ENCODE measurements around the gene ABO. TPM values are rescaled to one million over a fixed set of nuclear protein-coding genes. Genes with fewer than 3 reads are reported as not detected.
"Not testable (repeated sequence)": the region's sequence is repeated elsewhere in the genome, so short reads cannot be mapped to it uniquely, and the experiment has no call there.

The ABO gene
- total and polyA plus RNA-seq, 9 donors: 16.0 to 27.7 (median 21.1) TPM

GRCh38 chr9:133227242-133227860, 47.6 kb downstream of the ABO start:
- Histone ChIP-seq H3K27me3 (no peaks in the 10 kb centered on the region), H3K27ac (no peak overlapping the region), H3K4me3 (no peak overlapping the region), H3K9me3 (no peaks in the 10 kb centered on the region), H3K4me1 (ENCODE audit: insufficient read depth) (no peaks in the 10 kb centered on the region), H3K36me3 (no peaks in the 10 kb centered on the region)
- DNase-seq: no peak
- TF ChIP-seq POLR2A (IDR thresholded peaks at IDR 0.05) (no peak), CTCF (IDR thresholded peaks at IDR 0.05) (no peak), EP300 (IDR thresholded peaks at IDR 0.05) (no peak)
- intact Hi-C loops (cut with DNase I): no loop called here
- WGBS, 3 donors: 79 to 87% (median 85%) methylated on average over 11 of the region's 11 CpGs

- H3K9me3 ChIP-seq: no peaks in the 10 kb centered on the region
- H3K27ac ChIP-seq: no peak overlapping the region
- peak in 1 of 5 donors; percentile 25 for DNase-seq
- TF ChIP-seq CTCF (IDR thresholded peaks at IDR 0.05) (no peak), EP300 (IDR thresholded peaks at IDR 0.05) (no peak), POLR2A (IDR thresholded peaks at IDR 0.05) (no peak)
- no peaks in the 10 kb centered on the region for H3K27me3 ChIP-seq
- intact Hi-C loops (cut with DNase I): no loop called here
- no peak overlapping the region for H3K4me3 ChIP-seq
- H3K4me1 ChIP-seq (ENCODE audit: insufficient read depth): no peaks in the 10 kb centered on the region
- 55 to 65% (median 61%) methylated on average over 23 to 25 of the region's 25 CpGs for WGBS, 3 donors
- H3K36me3 ChIP-seq: no peaks in the 10 kb centered on the region
Measured at GRCh38 chr9:133226219-133227171, 48.5 kb downstream of the ABO start.

- Histone ChIP-seq H3K27ac (no peak overlapping the region), H3K36me3 (no peaks in the 10 kb centered on the region), H3K27me3 (no peaks in the 10 kb centered on the region), H3K4me1 (ENCODE audit: insufficient read depth) (no peaks in the 10 kb centered on the region), H3K9me3 (no peaks in the 10 kb centered on the region), H3K4me3 (no peak overlapping the region)
- intact Hi-C loops (cut with DNase I): no loop called here
- DNase-seq: peak in 1 of 5 donors; percentile 26
- TF ChIP-seq POLR2A (IDR thresholded peaks at IDR 0.05) (no peak), EP300 (IDR thresholded peaks at IDR 0.05) (no peak), CTCF (IDR thresholded peaks at IDR 0.05) (no peak)
- WGBS, 3 donors: 77 to 85% (median 80%) methylated on average over 37 to 38 of the region's 38 CpGs
Measured at GRCh38 chr9:133225171-133226011, 49.6 kb downstream of the ABO start.

- Histone ChIP-seq H3K27me3 (no peaks in the 10 kb centered on the region), H3K36me3 (no peaks in the 10 kb centered on the region), H3K27ac (no peak overlapping the region), H3K4me1 (ENCODE audit: insufficient read depth) (no peaks in the 10 kb centered on the region), H3K4me3 (no peak overlapping the region), H3K9me3 (no peaks in the 10 kb centered on the region)
- 93 to 96% (median 94%) methylated on average over 12 of the region's 12 CpGs for WGBS, 3 donors
- intact Hi-C loops (cut with DNase I): no loop called here
- no peak for DNase-seq
- no peak for TF ChIP-seq CTCF (IDR thresholded peaks at IDR 0.05)
- no peak for TF ChIP-seq POLR2A (IDR thresholded peaks at IDR 0.05)
- TF ChIP-seq EP300 (IDR thresholded peaks at IDR 0.05): no peak
Measured at GRCh38 chr9:133224762-133225161, 50.2 kb downstream of the ABO start.

- H3K27me3 ChIP-seq: not testable (repeated sequence)
Measured at GRCh38 chr9:133223159-133223756, 51.7 kb downstream of the ABO start.

GRCh38 chr9:133221994-133222393, 53.0 kb downstream of the ABO start:
- H3K9me3 ChIP-seq; H3K36me3 ChIP-seq; DNase-seq; H3K27me3 ChIP-seq; H3K4me1 ChIP-seq (ENCODE audit: insufficient read depth); H3K4me3 ChIP-seq; H3K27ac ChIP-seq; intact Hi-C loops (cut with DNase I): not testable (repeated sequence)
- 81 to 86% (median 84%) methylated on average over 11 to 12 of the region's 12 CpGs for WGBS, 3 donors

More at GRCh38 chr9:133223159-133223756, 51.7 kb downstream of the ABO start:
- DNase-seq: peak in 1 of 5 donors; percentile 30
- H3K9me3 ChIP-seq; H3K4me3 ChIP-seq; H3K27ac ChIP-seq; intact Hi-C loops (cut with DNase I); H3K4me1 ChIP-seq (ENCODE audit: insufficient read depth); H3K36me3 ChIP-seq: not testable (repeated sequence)
- 52 to 60% (median 55%) methylated on average over 13 of the region's 13 CpGs for WGBS, 3 donors

Measured in ovary (tissue), 9 donors.